ENCODE measurements around the gene TIGD3. TPM values are rescaled to one million over a fixed set of nuclear protein-coding genes. Genes with fewer than 3 reads are reported as not detected.

TIGD3 gene
- total and polyA plus RNA-seq, 7 donors = 0.14 to 0.96 (median 0.36) TPM; not detected in 2

DNA sequence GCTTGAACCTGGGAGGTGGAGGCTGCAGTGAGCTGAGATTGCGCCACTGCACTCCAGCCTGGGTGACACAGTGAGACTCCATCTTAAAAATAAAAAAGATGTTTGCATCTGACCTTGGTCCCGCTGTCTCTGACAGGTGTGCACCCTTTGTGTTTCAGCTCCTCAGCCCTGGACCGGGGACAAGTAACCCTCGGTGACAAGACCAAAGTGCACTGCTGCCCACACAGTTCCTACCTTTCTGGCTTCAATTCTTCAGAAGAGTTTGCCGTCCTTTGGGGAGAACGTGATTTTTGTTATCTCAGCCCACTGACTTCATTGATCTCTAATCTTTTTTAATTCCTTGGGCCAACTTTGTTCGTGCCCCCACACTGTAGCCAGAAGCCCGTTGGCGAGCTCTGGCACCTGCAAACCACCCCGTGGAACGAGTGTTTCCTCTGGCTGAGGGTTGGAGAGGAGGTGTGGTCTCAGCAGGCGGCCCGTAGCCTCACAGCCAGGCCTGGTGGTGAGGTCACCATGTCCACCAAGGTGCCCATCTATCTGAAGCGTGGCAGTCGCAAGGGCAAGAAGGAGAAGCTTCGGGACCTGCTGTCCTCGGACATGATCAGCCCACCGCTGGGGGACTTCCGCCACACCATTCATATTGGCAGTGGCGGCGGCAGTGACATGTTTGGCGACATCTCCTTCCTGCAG lies 34.0 kb upstream of the TIGD3 start:
- H3K4me1 ChIP-seq = peaks cover 0 to 58% (median 45%) of the 10 kb centered on the region in 4 donors

DNA sequence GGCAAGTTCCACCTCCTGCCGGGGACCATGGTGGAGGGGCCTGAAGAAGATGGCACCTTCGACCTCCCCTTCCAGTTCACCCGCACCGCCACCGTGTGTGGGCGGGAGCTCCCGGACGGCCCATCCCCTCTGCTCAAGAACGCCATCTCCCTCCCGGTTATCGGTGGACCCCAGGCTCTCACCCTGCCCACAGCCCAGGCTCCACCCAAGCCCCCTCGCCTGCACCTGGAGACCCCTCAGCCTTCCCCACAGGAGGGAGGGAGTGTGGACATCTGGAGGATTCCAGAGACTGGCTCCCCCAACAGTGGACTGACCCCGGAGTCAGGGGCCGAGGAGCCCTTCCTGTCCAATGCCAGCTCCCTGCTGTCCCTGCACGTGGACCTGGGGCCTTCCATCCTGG lies 33.5 kb upstream of the TIGD3 start:
- Histone ChIP-seq H3K9me3 (no peaks in the 10 kb centered on the region), H3K27ac (peak overlapping the region; percentile 45 to 62 (median 53)), H3K27me3 (no peaks in the 10 kb centered on the region), H3K4me3 (no peak overlapping the region), H3K36me3 (peaks cover 14 to 29% (median 18%) of the 10 kb centered on the region in 4 donors), H3K4me1 (peaks cover 0 to 56% (median 42%) of the 10 kb centered on the region in 4 donors)
- TF ChIP-seq POLR2A (IDR thresholded peaks at IDR 0.05) (no peak), POLR2AphosphoS5 (IDR thresholded peaks at IDR 0.05) (no peak), EP300 (IDR thresholded peaks at IDR 0.05) (no peak)
- TF ChIP-seq, protein P1, sequence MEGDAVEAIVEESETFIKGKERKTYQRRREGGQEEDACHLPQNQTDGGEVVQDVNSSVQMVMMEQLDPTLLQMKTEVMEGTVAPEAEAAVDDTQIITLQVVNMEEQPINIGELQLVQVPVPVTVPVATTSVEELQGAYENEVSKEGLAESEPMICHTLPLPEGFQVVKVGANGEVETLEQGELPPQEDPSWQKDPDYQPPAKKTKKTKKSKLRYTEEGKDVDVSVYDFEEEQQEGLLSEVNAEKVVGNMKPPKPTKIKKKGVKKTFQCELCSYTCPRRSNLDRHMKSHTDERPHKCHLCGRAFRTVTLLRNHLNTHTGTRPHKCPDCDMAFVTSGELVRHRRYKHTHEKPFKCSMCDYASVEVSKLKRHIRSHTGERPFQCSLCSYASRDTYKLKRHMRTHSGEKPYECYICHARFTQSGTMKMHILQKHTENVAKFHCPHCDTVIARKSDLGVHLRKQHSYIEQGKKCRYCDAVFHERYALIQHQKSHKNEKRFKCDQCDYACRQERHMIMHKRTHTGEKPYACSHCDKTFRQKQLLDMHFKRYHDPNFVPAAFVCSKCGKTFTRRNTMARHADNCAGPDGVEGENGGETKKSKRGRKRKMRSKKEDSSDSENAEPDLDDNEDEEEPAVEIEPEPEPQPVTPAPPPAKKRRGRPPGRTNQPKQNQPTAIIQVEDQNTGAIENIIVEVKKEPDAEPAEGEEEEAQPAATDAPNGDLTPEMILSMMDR (IDR thresholded peaks at IDR 0.05) = no peak
- no peak for DNase-seq
- WGBS, 2 donors = 92 to 94% methylated on average over 15 of the region's 15 CpGs
- intact Hi-C loops (cut with DNase I) = no loop called here

More for the DNA sequence above, 34.0 kb upstream of the TIGD3 start:
- H3K27me3 ChIP-seq = no peaks in the 10 kb centered on the region
- no peak overlapping the region for H3K4me3 ChIP-seq
- 81 to 87% methylated on average over 22 of the region's 22 CpGs for WGBS, 2 donors
- intact Hi-C loops (cut with DNase I) = no loop called here
- no peak for DNase-seq
- peak overlapping the region in 1 of 4 donors; percentile 62 for H3K27ac ChIP-seq
- peaks cover 14 to 29% (median 18%) of the 10 kb centered on the region in 4 donors for H3K36me3 ChIP-seq
- TF ChIP-seq POLR2A (IDR thresholded peaks at IDR 0.05) = no peak
- TF ChIP-seq EP300 (IDR thresholded peaks at IDR 0.05) = no peak
- TF ChIP-seq, protein P1 (IDR thresholded peaks at IDR 0.05) = no peak
- TF ChIP-seq POLR2AphosphoS5 (IDR thresholded peaks at IDR 0.05) = no peak
- no peaks in the 10 kb centered on the region for H3K9me3 ChIP-seq

DNA sequence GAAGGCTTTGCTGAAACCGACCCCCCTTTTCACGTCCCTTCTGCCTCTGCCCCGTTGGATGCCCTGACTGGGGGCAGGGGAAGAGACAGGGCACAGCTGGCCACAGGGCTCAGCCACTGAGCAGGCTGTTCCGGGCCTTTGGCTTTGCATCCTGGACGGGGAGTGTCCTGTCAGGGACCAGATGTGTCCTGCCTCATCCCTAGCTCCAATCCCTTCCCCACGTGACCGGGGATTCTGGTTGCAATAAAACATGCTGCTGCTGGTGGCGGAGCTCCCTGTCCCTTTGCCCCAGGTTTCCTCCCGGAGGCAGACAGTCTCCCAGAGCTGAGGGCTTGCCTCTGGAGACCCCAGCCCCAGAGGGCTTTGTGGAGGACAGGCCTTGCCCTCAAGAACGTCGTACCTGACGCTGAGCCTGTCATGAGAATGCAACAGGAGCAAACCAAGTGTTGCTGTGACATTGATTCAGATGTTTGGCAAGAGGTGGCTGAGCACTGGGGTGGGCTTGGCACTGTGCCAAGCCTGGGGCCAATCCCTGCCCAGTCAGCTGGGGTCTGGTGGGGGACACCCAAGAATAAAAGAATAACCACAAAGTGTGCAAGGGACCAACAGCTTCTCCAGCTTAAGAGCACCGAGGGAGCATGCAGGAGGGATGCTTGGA lies 32.6 kb upstream of the TIGD3 start:
- peak; percentile 90 for DNase-seq
- no peaks in the 10 kb centered on the region for H3K9me3 ChIP-seq
- H3K36me3 ChIP-seq = peaks cover 14 to 29% (median 18%) of the 10 kb centered on the region in 4 donors
- no peaks in the 10 kb centered on the region for H3K27me3 ChIP-seq
- H3K27ac ChIP-seq = peak overlapping the region; percentile 45 to 62 (median 53)
- intact Hi-C loops (cut with DNase I) = no loop called here
- no peak overlapping the region for H3K4me3 ChIP-seq
- WGBS, 2 donors = 70 to 74% methylated on average over 13 of the region's 13 CpGs
- TF ChIP-seq, protein P1 (IDR thresholded peaks at IDR 0.05) = no peak
- peak in 1 of 4 donors; percentile 47 for TF ChIP-seq POLR2AphosphoS5 (IDR thresholded peaks at IDR 0.05)
- peaks cover 0 to 48% (median 33%) of the 10 kb centered on the region in 4 donors for H3K4me1 ChIP-seq

DNA sequence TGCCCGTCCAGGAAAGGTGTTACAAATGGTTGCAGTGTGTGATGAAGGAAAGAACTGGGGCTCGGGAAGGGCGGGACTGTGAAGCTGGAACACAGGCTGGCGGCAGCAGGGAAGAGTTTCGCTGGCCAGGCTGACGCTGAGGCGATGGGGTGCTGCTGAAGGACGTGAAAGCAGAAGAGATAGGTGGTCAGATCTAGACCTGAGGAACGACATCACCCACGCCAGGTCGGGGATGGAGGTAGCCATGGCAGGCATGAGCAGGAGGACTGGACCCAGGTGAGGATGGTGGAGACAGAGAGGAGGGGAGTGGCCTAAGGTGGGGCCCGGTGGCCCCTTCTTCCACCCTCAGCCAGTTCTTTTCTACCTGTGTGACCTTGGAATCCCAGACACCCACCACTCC lies 30.7 kb upstream of the TIGD3 start:
- Histone ChIP-seq H3K4me1 (peaks cover 0 to 31% (median 21%) of the 10 kb centered on the region in 4 donors), H3K27me3 (no peaks in the 10 kb centered on the region), H3K27ac (peak overlapping the region in 1 of 4 donors; percentile 16), H3K36me3 (peaks cover 14 to 29% (median 18%) of the 10 kb centered on the region in 4 donors), H3K9me3 (no peaks in the 10 kb centered on the region), H3K4me3 (no peak overlapping the region)
- no peak for DNase-seq
- TF ChIP-seq POLR2AphosphoS5 (IDR thresholded peaks at IDR 0.05) (peak in 2 of 4 donors; percentile 44 to 72), EP300 (IDR thresholded peaks at IDR 0.05) (no peak)
- 60 to 69% methylated on average over 12 of the region's 12 CpGs for WGBS, 2 donors
- intact Hi-C loops (cut with DNase I) = no loop called here

DNA sequence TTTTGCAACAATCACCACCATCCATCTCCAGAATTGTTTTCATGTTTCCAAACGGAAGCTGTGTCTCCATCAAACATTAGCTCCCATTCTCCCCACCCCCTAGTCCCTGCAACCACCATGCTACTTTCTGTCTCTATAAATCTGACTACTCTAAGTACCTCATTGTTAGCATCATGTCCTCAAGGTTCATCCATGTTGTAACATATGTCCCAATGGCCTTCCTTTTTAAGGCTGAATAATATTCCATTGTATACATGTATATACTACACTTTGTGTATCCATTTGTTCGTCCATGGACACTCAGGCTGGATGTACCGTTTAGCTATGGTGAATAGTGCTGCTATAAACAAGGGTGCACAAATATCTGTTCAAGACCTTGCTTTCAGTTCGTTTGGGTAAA lies 29.1 kb upstream of the TIGD3 start:
- TF ChIP-seq POLR2AphosphoS5 (IDR thresholded peaks at IDR 0.05) = peak in 2 of 4 donors; percentile 49 to 57
- TF ChIP-seq EP300 (IDR thresholded peaks at IDR 0.05) = no peak
- peaks cover 0 to 29% (median 23%) of the 10 kb centered on the region in 4 donors for H3K4me1 ChIP-seq
- 76 to 88% methylated on average over 4 of the region's 4 CpGs for WGBS, 2 donors
- intact Hi-C loops (cut with DNase I) = no loop called here
- H3K4me3 ChIP-seq = no peak overlapping the region
- H3K27me3 ChIP-seq = no peaks in the 10 kb centered on the region
- H3K36me3 ChIP-seq = peaks cover 14 to 23% (median 17%) of the 10 kb centered on the region in 4 donors
- no peak overlapping the region for H3K27ac ChIP-seq
- no peak for DNase-seq
- H3K9me3 ChIP-seq = no peaks in the 10 kb centered on the region
